ENCODE measurements around the gene CBX4. TPM values are rescaled to one million over a fixed set of nuclear protein-coding genes. Genes with fewer than 3 reads are reported as not detected.

The CBX4 gene
- total and polyA plus RNA-seq, 2 of the 13 experiments (the other 11 are each of a cell fraction or from before 2014, with no cell fraction given), result 25.8 to 50.8 TPM

GRCh38 chr17:79832218-79833109, 6.8 kb downstream of the CBX4 start (continued):
- TF ChIP-seq IRX3 (CRISPR knock-in tag; IDR thresholded peaks at IDR 0.05; ENCODE audit: borderline replicate concordance, low read depth), result no peak
- TF ChIP-seq NFYC (CRISPR knock-in tag; IDR thresholded peaks at IDR 0.05), result no peak
- TF ChIP-seq TRIM24 (CRISPR knock-in tag; IDR thresholded peaks at IDR 0.05), result no peak
- 0 out of 2 replicates have a peak, but pooled peaks have one; percentile 38 for TF ChIP-seq ZNF275 (CRISPR knock-in tag; IDR thresholded peaks at IDR 0.05; ENCODE audit: borderline replicate concordance)
- no peak; the same call in 1 of the 2 replicates for TF ChIP-seq GATAD1 (CRISPR knock-in tag; IDR thresholded peaks at IDR 0.05)
- 0 out of 2 replicates have a peak, but pooled peaks have one; percentile 54 for TF ChIP-seq ZNF296 (CRISPR knock-in tag; conservative IDR thresholded peaks at IDR 0.05)
- 0 out of 2 replicates have a peak, but pooled peaks have one; percentile 14 for TF ChIP-seq ZNF451 (CRISPR knock-in tag; IDR thresholded peaks at IDR 0.05)
- TF ChIP-seq ZNF572 (CRISPR knock-in tag; IDR thresholded peaks at IDR 0.05), result no peak
- peak; percentile 17; the same call in 1 of the 2 replicates for TF ChIP-seq STAG1 (CRISPR knock-in tag; IDR thresholded peaks at IDR 0.05)
- no peak for TF ChIP-seq U2AF1 (optimal IDR thresholded peaks at IDR 0.05; ENCODE audit: low read depth, low read length)
- TF ChIP-seq TCF12 (IDR thresholded peaks at IDR 0.05), result no peak
- TF ChIP-seq TCF12 (CRISPR knock-in tag; IDR thresholded peaks at IDR 0.05), result no peak
- peak; percentile 8; the same call in 1 of the 2 replicates for TF ChIP-seq ELF3 (CRISPR knock-in tag; IDR thresholded peaks at IDR 0.05)
- TF ChIP-seq HMGXB4 (CRISPR knock-in tag; IDR thresholded peaks at IDR 0.05; ENCODE audit: borderline replicate concordance in 1 of 2, low read depth in 1 of 2), result peak; percentile 8 to 69; a peak in 3 of 4 replicates
- no peak for TF ChIP-seq REXO4 (CRISPR knock-in tag; IDR thresholded peaks at IDR 0.05; ENCODE audit: borderline replicate concordance)
- TF ChIP-seq SALL2 (CRISPR knock-in tag; IDR thresholded peaks at IDR 0.05), result peak; percentile 74
- TF ChIP-seq ZNF138 (CRISPR knock-in tag; IDR thresholded peaks at IDR 0.05; ENCODE audit: low read depth), result no peak
- TF ChIP-seq E2F1 (CRISPR knock-in tag; IDR thresholded peaks at IDR 0.05), result peak; percentile 62; the same call in 1 of the 2 replicates
- TF ChIP-seq ZNF776 (CRISPR knock-in tag; IDR thresholded peaks at IDR 0.05), result no peak
- TF ChIP-seq NR2F1 (CRISPR knock-in tag; IDR thresholded peaks at IDR 0.05), result no peak; a peak in 2 of 4 replicates
- no peak for TF ChIP-seq RBM39 (IDR thresholded peaks at IDR 0.05; ENCODE audit: low read depth, low read length, poor library complexity, severe bottlenecking)
- no peak for TF ChIP-seq ZNF468 (CRISPR knock-in tag; IDR thresholded peaks at IDR 0.05)
- TF ChIP-seq ZBTB3 (CRISPR knock-in tag; IDR thresholded peaks at IDR 0.05; ENCODE audit: borderline replicate concordance, low read depth), result no peak
- no peak for TF ChIP-seq ZNF251 (CRISPR knock-in tag; IDR thresholded peaks at IDR 0.05)
- no peak for TF ChIP-seq SP4 (CRISPR knock-in tag; IDR thresholded peaks at IDR 0.05)
- TF ChIP-seq FOXA3 (CRISPR knock-in tag; IDR thresholded peaks at IDR 0.05), result no peak; the same call in 1 of the 2 replicates
